ENCODE measurements around the gene CERS3.

The CERS3 gene

GRCh38 chr15:100383302-100384107 lies 145.2 kb downstream of the CERS3 start:
- DNase-seq (ENCODE audit: low spot score), result no peak

- DNase-seq (ENCODE audit: low spot score), result no peak
These were observed 154.8 kb downstream of the CERS3 start for GRCh38 chr15:100373942-100374341.

GRCh38 chr15:100373120-100373896 lies 155.4 kb downstream of the CERS3 start:
- no peak for DNase-seq (ENCODE audit: low spot score)

GRCh38 chr15:100372739-100373119 lies 156.0 kb downstream of the CERS3 start:
- no peak for DNase-seq (ENCODE audit: low spot score)

- DNase-seq (ENCODE audit: low spot score), result no peak
These were observed 173.4 kb downstream of the CERS3 start for GRCh38 chr15:100355342-100355741.

- no peak for DNase-seq (ENCODE audit: low spot score)
These were observed 175.3 kb downstream of the CERS3 start for GRCh38 chr15:100353449-100353848.

- DNase-seq (ENCODE audit: low spot score), result no peak
These were observed 178.1 kb downstream of the CERS3 start for GRCh38 chr15:100350434-100351226.

All from AG20443 (cell line).